HEK293 (cell line): ENCODE results near the gene SLPI.
A peak's percentile ranks its signal among the peaks of the same experiment; 100 is the strongest.

Source experiments
- BCL11A ChIP-seq: fragments of 450-650 bp; formaldehyde crosslinking; IDR thresholded peaks from 2 replicates; pipeline ENCODE4 v1.5.1; 2016; ENCODE audit warnings: low read depth, missing biosample characterization, missing genetic modification characterization
- HOXD13 ChIP-seq: sonication (generic); formaldehyde crosslinking; IDR thresholded peaks from 2 replicates; pipeline ENCODE4 v1.8.0; 2022; ENCODE audit warnings: missing genetic modification reagents, borderline replicate concordance
- TSHZ1 ChIP-seq: fragments of 450-650 bp; formaldehyde crosslinking; IDR thresholded peaks from 2 replicates; pipeline ENCODE4 v1.5.1; 2016; ENCODE audit warnings: missing biosample characterization, missing genetic modification characterization, borderline replicate concordance
- ZBTB1 ChIP-seq: fragments of 450-650 bp; formaldehyde crosslinking; IDR thresholded peaks from 2 replicates; pipeline ENCODE4 v1.5.1; 2016; ENCODE audit warnings: missing biosample characterization, missing genetic modification characterization
- ZBTB7A ChIP-seq: fragments of 450-650 bp; formaldehyde crosslinking; IDR thresholded peaks from 2 replicates; pipeline ENCODE4 v1.5.1; 2016; ENCODE audit warnings: low read depth, missing biosample characterization, missing genetic modification characterization
- ZNF146 ChIP-seq: fragments of 450-650 bp; formaldehyde crosslinking; IDR thresholded peaks from 2 replicates; pipeline ENCODE4 v1.5.1; 2016; ENCODE audit warnings: missing biosample characterization, missing genetic modification characterization
- ZNF221 ChIP-seq: fragments of 450-650 bp; formaldehyde crosslinking; IDR thresholded peaks from 2 replicates; pipeline ENCODE4 v1.5.1; 2017; ENCODE audit warnings: missing biosample characterization, missing genetic modification characterization, borderline replicate concordance
- ZNF335 ChIP-seq: fragments of 450-650 bp; formaldehyde crosslinking; conservative IDR thresholded peaks from 2 replicates; pipeline ENCODE4 v1.5.1; 2016; ENCODE audit warnings: missing biosample characterization, missing genetic modification characterization
- ZNF555 ChIP-seq: fragments of 450-650 bp; formaldehyde crosslinking; conservative IDR thresholded peaks from 2 replicates; pipeline ENCODE4 v1.5.1; 2017; ENCODE audit warnings: missing biosample characterization, mild to moderate bottlenecking, missing genetic modification characterization, inconsistent platforms
- ZNF629 ChIP-seq: fragments of 450-650 bp; formaldehyde crosslinking; IDR thresholded peaks from 2 replicates; pipeline ENCODE4 v1.5.1; 2017; ENCODE audit warnings: missing biosample characterization, missing genetic modification characterization
- ZNF830 ChIP-seq: fragments of 450-650 bp; IDR thresholded peaks from 2 replicates; pipeline ENCODE4 v1.5.0; 2018; ENCODE audit warnings: missing biosample characterization, missing genetic modification characterization, low read depth, mild to moderate bottlenecking, moderate library complexity
- TF ChIP-seq, protein P1 (sequence below): fragments of 450-650 bp; formaldehyde crosslinking; IDR thresholded peaks from 2 replicates; pipeline ENCODE4 v1.5.1; 2016; ENCODE audit warnings: missing biosample characterization, missing genetic modification characterization
- TF ChIP-seq, protein P2 (sequence below): fragments of 450-650 bp; formaldehyde crosslinking; IDR thresholded peaks from 2 replicates; pipeline ENCODE4 v1.5.1; 2016; ENCODE audit warnings: missing biosample characterization, missing genetic modification characterization

DNA sequence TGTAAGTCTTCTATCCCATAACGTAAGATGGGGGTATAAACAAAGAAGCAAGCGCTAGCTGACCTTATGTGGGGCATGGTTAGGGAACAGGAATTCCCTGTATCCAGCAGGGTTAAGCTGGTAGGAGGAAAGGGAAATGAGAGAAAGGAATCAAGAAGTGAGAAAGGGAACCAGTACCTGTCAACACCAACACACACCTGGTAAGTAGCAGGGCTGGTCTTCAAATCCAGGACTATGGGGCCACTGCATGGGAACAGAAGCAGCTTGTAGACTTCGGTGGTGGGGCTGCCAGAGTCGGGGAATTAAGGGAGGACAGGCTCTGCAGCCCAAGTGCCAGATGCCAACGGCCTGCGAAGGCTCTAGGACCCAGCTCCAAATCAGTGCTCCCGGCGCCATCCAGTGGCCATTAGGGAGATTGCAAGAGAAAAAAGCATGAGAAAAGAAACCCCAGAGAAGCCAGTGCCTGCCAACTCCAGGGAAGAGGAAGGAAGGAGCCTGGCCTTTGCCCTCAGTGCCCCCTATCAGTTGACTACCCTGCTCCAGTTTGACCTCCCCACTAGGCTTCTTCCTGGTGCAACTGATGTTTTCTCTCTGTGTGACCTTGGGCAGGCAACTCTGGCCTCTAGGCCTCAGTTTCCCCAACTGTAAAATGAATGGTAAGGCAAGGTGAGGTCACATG is 36.5 kb upstream of the SLPI start:
- TF ChIP-seq ZNF830 (tag by site-specific recombination) (no peak), ZNF146 (no peak), ZNF555 (tag by site-specific recombination) (no peak), HOXD13 (CRISPR knock-in tag) (no peak), ZBTB1 (no peak), ZNF221 (no peak), ZNF629 (tag by site-specific recombination) (no peak), ZNF335 (tag by site-specific recombination) (peak; percentile 26; the same call in 1 of the 2 replicates), TSHZ1 (tag by site-specific recombination) (no peak), BCL11A (tag by site-specific recombination) (no peak), ZBTB7A (tag by site-specific recombination) (no peak)
- TF ChIP-seq, protein P1, sequence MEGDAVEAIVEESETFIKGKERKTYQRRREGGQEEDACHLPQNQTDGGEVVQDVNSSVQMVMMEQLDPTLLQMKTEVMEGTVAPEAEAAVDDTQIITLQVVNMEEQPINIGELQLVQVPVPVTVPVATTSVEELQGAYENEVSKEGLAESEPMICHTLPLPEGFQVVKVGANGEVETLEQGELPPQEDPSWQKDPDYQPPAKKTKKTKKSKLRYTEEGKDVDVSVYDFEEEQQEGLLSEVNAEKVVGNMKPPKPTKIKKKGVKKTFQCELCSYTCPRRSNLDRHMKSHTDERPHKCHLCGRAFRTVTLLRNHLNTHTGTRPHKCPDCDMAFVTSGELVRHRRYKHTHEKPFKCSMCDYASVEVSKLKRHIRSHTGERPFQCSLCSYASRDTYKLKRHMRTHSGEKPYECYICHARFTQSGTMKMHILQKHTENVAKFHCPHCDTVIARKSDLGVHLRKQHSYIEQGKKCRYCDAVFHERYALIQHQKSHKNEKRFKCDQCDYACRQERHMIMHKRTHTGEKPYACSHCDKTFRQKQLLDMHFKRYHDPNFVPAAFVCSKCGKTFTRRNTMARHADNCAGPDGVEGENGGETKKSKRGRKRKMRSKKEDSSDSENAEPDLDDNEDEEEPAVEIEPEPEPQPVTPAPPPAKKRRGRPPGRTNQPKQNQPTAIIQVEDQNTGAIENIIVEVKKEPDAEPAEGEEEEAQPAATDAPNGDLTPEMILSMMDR (tag by site-specific recombination), result peak; percentile 79
- TF ChIP-seq, protein P2, sequence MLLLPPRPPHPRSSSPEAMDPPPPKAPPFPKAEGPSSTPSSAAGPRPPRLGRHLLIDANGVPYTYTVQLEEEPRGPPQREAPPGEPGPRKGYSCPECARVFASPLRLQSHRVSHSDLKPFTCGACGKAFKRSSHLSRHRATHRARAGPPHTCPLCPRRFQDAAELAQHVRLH (tag by site-specific recombination), result no peak
